WTC11 (cell line): ENCODE data around the gene CLNK. TPM values are rescaled to one million over a fixed set of nuclear protein-coding genes. Genes with fewer than 3 reads are reported as not detected.

Experiments used
- ATAC-seq: fragments of 200-7000 bp; cut with Tn5 transposase; 2 replicates; pipeline ENCODE4 v1.10.0; 2021; ENCODE audit warnings: mild to moderate bottlenecking, moderate library complexity
- CTCF ChIA-PET: fragments of 300-600 bp; sonication (Branson Sonifier 250); formaldehyde crosslinking; loops from one replicate; lab custom pipeline; 2021; ENCODE audit warnings: antibody characterized with exemption; lab: Charles Lee
- POLR2A ChIA-PET: fragments of 350-600 bp; sonication (Branson Sonifier 250); formaldehyde crosslinking; loops from one replicate; lab custom pipeline; 2021; ENCODE audit warnings: antibody characterized with exemption; lab: Charles Lee
- DNase-seq: peaks from one replicate; pipeline ENCODE4 v3.0.0; 2021; ENCODE audit warnings: low spot score
- H3K27ac Mint-ChIP-seq: 2 replicates; pipeline ENCODE4 v1.8.0; 2021; ENCODE audit warnings: mixed read lengths
- H3K27me3 Mint-ChIP-seq: 2 replicates; pipeline ENCODE4 v1.8.0; 2021; ENCODE audit warnings: low read depth, mild to moderate bottlenecking, moderate library complexity, mixed read lengths
- H3K36me3 Mint-ChIP-seq: 2 replicates; pipeline ENCODE4 v1.8.0; 2021; ENCODE audit warnings: mixed read lengths
- H3K4me1 Mint-ChIP-seq: 2 replicates; pipeline ENCODE4 v1.8.0; 2022; ENCODE audit warnings: mixed read lengths
- H3K4me3 Mint-ChIP-seq: 2 replicates; pipeline ENCODE4 v1.8.0; 2021; ENCODE audit warnings: mild to moderate bottlenecking, moderate library complexity, mixed read lengths
- H3K9me3 Mint-ChIP-seq: 2 replicates; pipeline ENCODE4 v1.8.0; 2021; ENCODE audit warnings: mixed read lengths
- ARID4B ChIP-seq: sonication (generic); formaldehyde crosslinking; IDR thresholded peaks from 2 replicates; pipeline ENCODE4 v1.8.0; 2023; ENCODE audit warnings: missing genetic modification reagents, mild to moderate bottlenecking, borderline replicate concordance
- ATF3 ChIP-seq: sonication (generic); formaldehyde crosslinking; conservative IDR thresholded peaks from 2 replicates; pipeline ENCODE4 v1.8.1; 2022; ENCODE audit warnings: mild to moderate bottlenecking, missing genetic modification reagents
- ATF6 ChIP-seq: sonication (generic); formaldehyde crosslinking; IDR thresholded peaks from 2 replicates; pipeline ENCODE4 v1.8.1; 2023; ENCODE audit warnings: mild to moderate bottlenecking, missing genetic modification reagents
- CREB1 ChIP-seq: sonication (generic); formaldehyde crosslinking; IDR thresholded peaks from 2 replicates; pipeline ENCODE4 v1.8.0; 2023; ENCODE audit warnings: mild to moderate bottlenecking, missing genetic modification reagents
- CTCF ChIP-seq: fragments of 200-600 bp; IDR thresholded peaks from 2 replicates; pipeline ENCODE4 v1.8.0; 2022; ENCODE audit warnings: antibody characterized with exemption
- FOXK1 ChIP-seq: sonication (generic); formaldehyde crosslinking; IDR thresholded peaks from 2 replicates; pipeline ENCODE4 v1.8.0; 2022; ENCODE audit warnings: mild to moderate bottlenecking, moderate library complexity, missing genetic modification reagents
- FOXP1 ChIP-seq: sonication (generic); formaldehyde crosslinking; IDR thresholded peaks from 2 replicates; pipeline ENCODE4 v1.8.0; 2022; ENCODE audit warnings: missing genetic modification reagents, mild to moderate bottlenecking, moderate library complexity, borderline replicate concordance
- FOXP4 ChIP-seq: sonication (generic); formaldehyde crosslinking; IDR thresholded peaks from 2 replicates; pipeline ENCODE4 v1.8.0; 2022; ENCODE audit warnings: mild to moderate bottlenecking, missing genetic modification reagents
- MYBL2 ChIP-seq: sonication (generic); formaldehyde crosslinking; IDR thresholded peaks from 2 replicates; pipeline ENCODE4 v1.8.1; 2023; ENCODE audit warnings: mild to moderate bottlenecking, moderate library complexity, missing genetic modification reagents
- NFATC4 ChIP-seq: fragments of 250-450 bp; sonication (Bioruptor Pico); IDR thresholded peaks from 2 replicates; pipeline ENCODE4 v1.9.0; 2021; ENCODE audit warnings: mild to moderate bottlenecking
- NR1H2 ChIP-seq: sonication (generic); formaldehyde crosslinking; IDR thresholded peaks from 2 replicates; pipeline ENCODE4 v1.9.0; 2021; ENCODE audit warnings: mild to moderate bottlenecking, moderate library complexity, missing genetic modification reagents
- NR2C2 ChIP-seq: sonication (generic); formaldehyde crosslinking; IDR thresholded peaks from 2 replicates; pipeline ENCODE4 v1.8.0; 2022; ENCODE audit warnings: mild to moderate bottlenecking, missing genetic modification reagents
- OVOL2 ChIP-seq: fragments of 250-450 bp; sonication (Bioruptor Pico); IDR thresholded peaks from 2 replicates; pipeline ENCODE4 v1.9.0; 2021; ENCODE audit warnings: mild to moderate bottlenecking, borderline replicate concordance
- RORB ChIP-seq: fragments of 250-450 bp; sonication (Bioruptor Pico); IDR thresholded peaks from 2 replicates; pipeline ENCODE4 v1.9.0; 2021; ENCODE audit warnings: mild to moderate bottlenecking
- SMAD3 ChIP-seq: sonication (generic); formaldehyde crosslinking; IDR thresholded peaks from 2 replicates; pipeline ENCODE4 v1.8.0; 2022; ENCODE audit warnings: missing genetic modification reagents, mild to moderate bottlenecking, borderline replicate concordance
- SOX15 ChIP-seq: fragments of 250-450 bp; sonication (Bioruptor Pico); IDR thresholded peaks from 2 replicates; pipeline ENCODE4 v1.9.0; 2021; ENCODE audit warnings: mild to moderate bottlenecking
- TEAD1 ChIP-seq: sonication (generic); formaldehyde crosslinking; IDR thresholded peaks from 2 replicates; pipeline ENCODE4 v1.8.0; 2022; ENCODE audit warnings: mild to moderate bottlenecking, missing genetic modification reagents
- ZNF138 ChIP-seq: sonication (generic); formaldehyde crosslinking; conservative IDR thresholded peaks from 2 replicates; pipeline ENCODE4 v1.8.1; 2022; ENCODE audit warnings: mild to moderate bottlenecking, moderate library complexity, missing genetic modification reagents
- ZNF281 ChIP-seq: sonication (generic); formaldehyde crosslinking; IDR thresholded peaks from 2 replicates; pipeline ENCODE4 v1.8.0; 2023; ENCODE audit warnings: mild to moderate bottlenecking, missing genetic modification reagents
- ZNF396 ChIP-seq: fragments of 250-450 bp; sonication (Bioruptor Pico); IDR thresholded peaks from 2 replicates; pipeline ENCODE4 v1.8.0; 2021; ENCODE audit warnings: mild to moderate bottlenecking, moderate library complexity, borderline replicate concordance
- ZSCAN18 ChIP-seq: fragments of 250-450 bp; sonication (Bioruptor Pico); IDR thresholded peaks from 2 replicates; pipeline ENCODE4 v2.1.2; 2022; ENCODE audit warnings: mild to moderate bottlenecking, moderate library complexity
- total RNA-seq: library from RNA; stranded (reverse); gene quantifications from 3 replicates; pipeline ENCODE4 v1.2.3, GENCODE V29; 2021

Gene CLNK
- total RNA-seq, 1 experiment from 2014 or later, result not detected

GRCh38 chr4:10456595-10457254 lies 227.8 kb downstream of the CLNK start:
- ATAC-seq, result peak; percentile 23
- Mint-ChIP-seq H3K4me3 (peak overlapping the region; percentile 85), H3K36me3 (peaks cover 31% of the 10 kb centered on the region), H3K4me1 (peaks cover 35% of the 10 kb centered on the region), H3K9me3 (no peaks in the 10 kb centered on the region), H3K27ac (no peak overlapping the region), H3K27me3 (peaks cover 70% of the 10 kb centered on the region)
- ChIA-PET CTCF (interaction anchor here (1.2 to 3.9 kb wide), 4 partner anchors 70 to 1456 kb away, joined by 3 to 15 read pairs (median 14); no protein-coding TSS in a partner anchor), POLR2A (interaction anchor here (0.6 kb wide), 1 partner anchor 52 kb away, joined by 3 read pairs; no protein-coding TSS in a partner anchor)
- peak; percentile 58 for DNase-seq
- TF ChIP-seq MYBL2 (CRISPR knock-in tag), result no peak
- no peak for TF ChIP-seq SMAD3
- no peak for TF ChIP-seq ATF6 (CRISPR knock-in tag)
- no peak for TF ChIP-seq RORB (CRISPR knock-in tag)
- TF ChIP-seq CREB1 (CRISPR knock-in tag), result no peak
- TF ChIP-seq ARID4B, result peak; percentile 17; the same call in 1 of the 2 replicates
- no peak for TF ChIP-seq ZSCAN18 (CRISPR knock-in tag)
- 0 out of 2 replicates have a peak, but pooled peaks have one; percentile 16 for TF ChIP-seq ZNF281
- no peak for TF ChIP-seq CTCF
- peak; percentile 60 for TF ChIP-seq FOXK1
- no peak for TF ChIP-seq ZNF138 (CRISPR knock-in tag)
- no peak for TF ChIP-seq ATF3
- no peak for TF ChIP-seq TEAD1
- TF ChIP-seq NFATC4 (CRISPR knock-in tag), result no peak
- no peak for TF ChIP-seq NR1H2 (CRISPR knock-in tag)
- peak; percentile 67; the same call in 1 of the 2 replicates for TF ChIP-seq FOXP4
- no peak for TF ChIP-seq SOX15 (CRISPR knock-in tag)
- 0 out of 2 replicates have a peak, but pooled peaks have one; percentile 26 for TF ChIP-seq NR2C2 (CRISPR knock-in tag)
- TF ChIP-seq OVOL2 (CRISPR knock-in tag), result no peak
- TF ChIP-seq FOXP1 (CRISPR knock-in tag), result peak; percentile 84; the same call in 1 of the 2 replicates
- TF ChIP-seq ZNF396 (CRISPR knock-in tag), result no peak
